ENCODE data around the gene CXCL13. TPM values are rescaled to one million over a fixed set of nuclear protein-coding genes. Genes with fewer than 3 reads are reported as not detected.
"Not testable (repeated sequence)": the region's sequence is repeated elsewhere in the genome, so short reads cannot be mapped to it uniquely, and the experiment has no call there.

The CXCL13 gene
- polyA plus RNA-seq, 3 donors, result 0.41 to 0.72 (median 0.68) TPM

GRCh38 chr4:77650787-77651186 is 45.2 kb downstream of the CXCL13 start:
- no peak for DNase-seq (ENCODE audit: extremely low read depth in 1 of 11, low read depth in 9 of 11, low spot score in 4 of 11)

- DNase-seq (ENCODE audit: extremely low read depth in 1 of 11, low read depth in 9 of 11, low spot score in 4 of 11), result no peak
Measured at GRCh38 chr4:77651820-77652219, 46.2 kb downstream of the CXCL13 start.

- peak in 2 of 11 donors; percentile 1 to 3 for DNase-seq (ENCODE audit: extremely low read depth in 1 of 11, low read depth in 9 of 11, low spot score in 4 of 11)
Measured at GRCh38 chr4:77652237-77652897, 46.7 kb downstream of the CXCL13 start.

- DNase-seq (ENCODE audit: extremely low read depth in 1 of 11, low read depth in 9 of 11, low spot score in 4 of 11), result no peak
Measured at GRCh38 chr4:77653162-77653758, 47.6 kb downstream of the CXCL13 start.

- not testable (repeated sequence) for DNase-seq (ENCODE audit: extremely low read depth in 1 of 11, low read depth in 9 of 11, low spot score in 4 of 11)
Measured at GRCh38 chr4:77660318-77660717, 54.7 kb downstream of the CXCL13 start.

Other genes starting within 250 kb of the CXCL13 start
- 10 to 100 TPM; 32.8 to 39.7 (median 38.9) TPM for gene CNOT6L, start 213.5 kb downstream of the CXCL13 start, polyA plus RNA-seq (ENCODE audit: insufficient read length in 3 of 3)

All from renal cortex interstitium (tissue), 11 donors.